Smooth muscle cell (in vitro differentiated cells): ENCODE measurements around the gene RAD1. TPM values are rescaled to one million over a fixed set of nuclear protein-coding genes. Genes with fewer than 3 reads are reported as not detected.

Source experiments
- DNase-seq: peaks from one replicate; lab custom pipeline; 2025; ENCODE audit not compliant: unreplicated experiment; lab: John Stamatoyannopoulos, UW
- H2AFZ ChIP-seq: fragments of 200-600 bp; sonication (generic); 2 replicates; pipeline ENCODE4 v1.6.0; 2016; ENCODE audit warnings: antibody characterized with exemption, low read depth, mild to moderate bottlenecking
- H3F3A ChIP-seq: fragments of 200-600 bp; sonication (generic); 2 replicates; pipeline ENCODE4 v1.6.0; 2017; ENCODE audit warnings: antibody characterized with exemption, low read depth
- H3K27ac ChIP-seq: fragments of 200-600 bp; sonication (generic); 2 replicates; pipeline ENCODE4 v1.5.1; 2016; ENCODE audit warnings: low read depth, mild to moderate bottlenecking
- H3K27me3 ChIP-seq: fragments of 200-600 bp; sonication (generic); 2 replicates; pipeline ENCODE4 v1.6.1; 2016; ENCODE audit warnings: low read depth, mild to moderate bottlenecking
- H3K36me3 ChIP-seq: fragments of 200-600 bp; sonication (generic); 2 replicates; pipeline ENCODE4 v1.5.1; 2016; ENCODE audit warnings: low read depth
- H3K4me1 ChIP-seq: fragments of 200-600 bp; sonication (generic); 2 replicates; pipeline ENCODE4 v1.5.1; 2016; ENCODE audit warnings: low read depth
- H3K4me2 ChIP-seq: fragments of 200-600 bp; sonication (generic); 2 replicates; pipeline ENCODE4 v1.6.0; 2016; ENCODE audit warnings: mild to moderate bottlenecking
- H3K4me3 ChIP-seq: fragments of 200-600 bp; sonication (generic); 2 replicates; pipeline ENCODE4 v1.5.1; 2016; ENCODE audit warnings: mild to moderate bottlenecking
- H3K79me2 ChIP-seq: fragments of 200-600 bp; sonication (generic); 2 replicates; pipeline ENCODE4 v1.6.0; 2016; ENCODE audit warnings: low read depth, mild to moderate bottlenecking
- H3K9ac ChIP-seq: fragments of 200-600 bp; sonication (generic); 2 replicates; pipeline ENCODE4 v1.6.0; 2016; ENCODE audit warnings: low read depth
- H3K9me3 ChIP-seq: fragments of 200-600 bp; sonication (generic); replicated peaks from 2 replicates; pipeline ENCODE4 v1.5.1; 2016; ENCODE audit warnings: low read depth
- H4K20me1 ChIP-seq: fragments of 200-600 bp; sonication (generic); 2 replicates; pipeline ENCODE4 v1.6.0; 2016; ENCODE audit warnings: low read depth
- WGBS: methylation state at CpG from one replicate; pipeline ENCODE4 v1.1.7; 2016; ENCODE audit warnings: low lambda C conversion rate; 5-methylcytosine and 5-hydroxymethylcytosine counted together
- polyA plus RNA-seq: library from polyadenylated mRNA; unstranded; fragments of >200 nt; fragmentation: Nextera tagmentation; extraction: Ambion mirVana; gene quantifications from 2 replicates; pipeline ENCODE4 v1.2.1, GENCODE V29; 2016
- total RNA-seq: library from RNA; depleted of rRNA; stranded (reverse); fragments of >200 nt; gene quantifications from 2 replicates; pipeline ENCODE4 v1.2.3, GENCODE V29; 2014
- TF ChIP-seq, protein P1 (sequence below): fragments of 200-600 bp; sonication (generic); IDR thresholded peaks from 2 replicates; pipeline ENCODE4 v1.5.1; 2017; ENCODE audit warnings: borderline replicate concordance, mild to moderate bottlenecking, antibody characterized with exemption; ENCODE audit not compliant: insufficient read depth, poor library complexity, severe bottlenecking

RAD1 gene
- total and polyA plus RNA-seq, 2 experiments from 2014 or later: 14.5 to 26.4 TPM

GRCh38 chr5:34957321-34957720, 42.0 kb upstream of the RAD1 start:
- Histone ChIP-seq H3K9ac (no peak overlapping the region), H3K9me3 (no peaks in the 10 kb centered on the region), H3K27ac (no peak overlapping the region), H3K4me1 (no peaks in the 10 kb centered on the region), H3K27me3 (no peaks in the 10 kb centered on the region), H2AFZ (no peak overlapping the region), H3K79me2 (no peaks in the 10 kb centered on the region), H4K20me1 (no peaks in the 10 kb centered on the region), H3K4me3 (no peak overlapping the region), H3F3A (no peaks in the 10 kb centered on the region), H3K36me3 (no peaks in the 10 kb centered on the region), H3K4me2 (no peak overlapping the region)
- 96% methylated on average over 1 of the region's 1 CpG for WGBS
- no peak for DNase-seq
- TF ChIP-seq, protein P1, sequence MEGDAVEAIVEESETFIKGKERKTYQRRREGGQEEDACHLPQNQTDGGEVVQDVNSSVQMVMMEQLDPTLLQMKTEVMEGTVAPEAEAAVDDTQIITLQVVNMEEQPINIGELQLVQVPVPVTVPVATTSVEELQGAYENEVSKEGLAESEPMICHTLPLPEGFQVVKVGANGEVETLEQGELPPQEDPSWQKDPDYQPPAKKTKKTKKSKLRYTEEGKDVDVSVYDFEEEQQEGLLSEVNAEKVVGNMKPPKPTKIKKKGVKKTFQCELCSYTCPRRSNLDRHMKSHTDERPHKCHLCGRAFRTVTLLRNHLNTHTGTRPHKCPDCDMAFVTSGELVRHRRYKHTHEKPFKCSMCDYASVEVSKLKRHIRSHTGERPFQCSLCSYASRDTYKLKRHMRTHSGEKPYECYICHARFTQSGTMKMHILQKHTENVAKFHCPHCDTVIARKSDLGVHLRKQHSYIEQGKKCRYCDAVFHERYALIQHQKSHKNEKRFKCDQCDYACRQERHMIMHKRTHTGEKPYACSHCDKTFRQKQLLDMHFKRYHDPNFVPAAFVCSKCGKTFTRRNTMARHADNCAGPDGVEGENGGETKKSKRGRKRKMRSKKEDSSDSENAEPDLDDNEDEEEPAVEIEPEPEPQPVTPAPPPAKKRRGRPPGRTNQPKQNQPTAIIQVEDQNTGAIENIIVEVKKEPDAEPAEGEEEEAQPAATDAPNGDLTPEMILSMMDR: no peak

DNA sequence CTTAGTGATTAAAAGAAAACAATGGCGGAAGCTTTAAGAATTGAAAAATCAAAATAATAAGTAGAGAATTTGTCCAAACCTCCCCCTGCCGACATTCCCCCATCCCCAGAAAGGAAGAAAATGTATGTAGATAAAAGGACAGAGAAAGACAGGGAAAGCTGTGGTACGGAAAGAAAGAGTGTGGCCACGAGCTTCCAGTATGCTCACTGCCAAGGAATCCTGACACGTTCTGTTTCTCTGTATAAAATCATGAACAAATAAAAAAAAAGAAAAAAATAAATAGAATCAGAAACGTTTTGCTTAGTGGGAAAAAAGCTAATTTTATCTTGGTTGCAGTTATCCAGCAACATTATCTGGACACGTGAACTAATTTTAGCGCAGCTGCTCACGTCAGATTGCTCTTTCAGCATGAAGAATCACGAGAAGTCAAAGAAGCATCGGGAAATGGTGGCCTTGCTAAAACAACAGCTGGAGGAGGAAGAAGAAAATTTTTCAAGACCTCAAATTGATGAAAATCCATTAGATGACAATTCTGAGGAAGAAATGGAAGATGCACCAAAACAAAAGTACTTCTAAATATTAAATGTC, 29.2 kb upstream of the RAD1 start:
- no peak overlapping the region for H3K9ac ChIP-seq
- H3K4me2 ChIP-seq: no peak overlapping the region
- 91% methylated on average over 11 of the region's 11 CpGs for WGBS
- H4K20me1 ChIP-seq: no peaks in the 10 kb centered on the region
- H3K4me1 ChIP-seq: no peaks in the 10 kb centered on the region
- H2AFZ ChIP-seq: no peak overlapping the region
- no peaks in the 10 kb centered on the region for H3K9me3 ChIP-seq
- H3K36me3 ChIP-seq: peaks cover 23% of the 10 kb centered on the region
- no peak for DNase-seq
- H3K27ac ChIP-seq: no peak overlapping the region
- TF ChIP-seq, protein P1: no peak
- no peaks in the 10 kb centered on the region for H3K27me3 ChIP-seq
- no peak overlapping the region for H3K4me3 ChIP-seq
- no peaks in the 10 kb centered on the region for H3F3A ChIP-seq
- no peaks in the 10 kb centered on the region for H3K79me2 ChIP-seq

DNA sequence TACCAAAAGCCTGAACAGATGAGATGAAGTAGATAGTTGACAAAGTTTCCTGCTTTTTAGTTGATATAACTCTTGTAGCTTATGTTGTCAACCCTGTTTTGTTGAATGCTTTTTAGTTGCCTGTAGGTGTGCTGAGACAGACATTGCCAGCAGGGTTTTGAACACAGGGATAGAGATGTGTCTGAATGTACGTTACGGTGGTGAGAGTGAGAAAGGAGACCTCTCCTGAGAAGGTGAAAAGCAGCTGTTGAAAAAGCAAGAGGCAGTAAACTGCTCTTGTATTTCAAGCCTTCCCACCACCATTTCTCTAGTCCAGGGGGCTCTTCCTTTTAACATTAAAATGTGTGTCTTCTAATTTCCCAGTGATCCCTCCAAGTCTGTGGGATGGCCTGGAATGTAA, 28.7 kb upstream of the RAD1 start:
- no peak overlapping the region for H3K4me2 ChIP-seq
- H3K4me1 ChIP-seq: no peaks in the 10 kb centered on the region
- H3K79me2 ChIP-seq: no peaks in the 10 kb centered on the region
- H3K4me3 ChIP-seq: no peak overlapping the region
- H3K27me3 ChIP-seq: no peaks in the 10 kb centered on the region
- TF ChIP-seq, protein P1: no peak
- WGBS: 86% methylated on average over 2 of the region's 2 CpGs
- no peaks in the 10 kb centered on the region for H3K9me3 ChIP-seq
- peaks cover 23% of the 10 kb centered on the region for H3K36me3 ChIP-seq
- no peak overlapping the region for H3K9ac ChIP-seq
- no peaks in the 10 kb centered on the region for H3F3A ChIP-seq
- H3K27ac ChIP-seq: no peak overlapping the region
- H2AFZ ChIP-seq: no peak overlapping the region
- no peak for DNase-seq
- H4K20me1 ChIP-seq: no peaks in the 10 kb centered on the region

- H4K20me1 ChIP-seq: no peaks in the 10 kb centered on the region
These were observed 26.6 kb upstream of the RAD1 start for GRCh38 chr5:34941936-34942335.

More at GRCh38 chr5:34941936-34942335, 26.6 kb upstream of the RAD1 start:
- TF ChIP-seq, protein P1: no peak
- Histone ChIP-seq H3K4me2 (no peak overlapping the region), H3K79me2 (no peaks in the 10 kb centered on the region), H3K27me3 (no peaks in the 10 kb centered on the region), H3K4me1 (no peaks in the 10 kb centered on the region), H3K27ac (no peak overlapping the region), H3K9ac (no peak overlapping the region), H3F3A (no peaks in the 10 kb centered on the region), H3K36me3 (peaks cover 34% of the 10 kb centered on the region), H3K9me3 (no peaks in the 10 kb centered on the region), H3K4me3 (no peak overlapping the region), H2AFZ (no peak overlapping the region)
- WGBS: 94% methylated on average over 3 of the region's 3 CpGs
- DNase-seq: no peak
